Osteoblast (primary cell): ENCODE data around the gene POLA2. TPM values are rescaled to one million over a fixed set of nuclear protein-coding genes. Genes with fewer than 3 reads are reported as not detected.
"Not testable (repeated sequence)": the region's sequence is repeated elsewhere in the genome, so short reads cannot be mapped to it uniquely, and the experiment has no call there.

Experiments
- DNase-seq: peaks from one replicate; pipeline ENCODE4 v3.0.0; 2011; ENCODE audit warnings: low spot score, mixed read lengths; ENCODE audit not compliant: insufficient read length; ENCODE audit errors: missing footprints
- H2AFZ ChIP-seq: 2 replicates; pipeline ENCODE4 v1.6.0; 2011; ENCODE audit warnings: mild to moderate bottlenecking, low read length
- H3K27ac ChIP-seq: 2 replicates; pipeline ENCODE4 v1.5.1; 2011; ENCODE audit warnings: mild to moderate bottlenecking, low read depth, low read length, moderate library complexity
- H3K27me3 ChIP-seq: 2 replicates; pipeline ENCODE4 v1.6.0; 2012; ENCODE audit warnings: mild to moderate bottlenecking, control low read depth, inconsistent platforms, low read length, moderate library complexity; ENCODE audit not compliant: insufficient read depth
- H3K36me3 ChIP-seq: 2 replicates; pipeline ENCODE4 v1.5.1; 2011; ENCODE audit warnings: mild to moderate bottlenecking, low read length, control low read depth, moderate library complexity; ENCODE audit not compliant: insufficient read depth
- H3K4me1 ChIP-seq: 2 replicates; pipeline ENCODE4 v1.5.1; 2011; ENCODE audit warnings: mild to moderate bottlenecking, low read length, control low read depth, moderate library complexity; ENCODE audit not compliant: insufficient read depth
- H3K4me2 ChIP-seq: 2 replicates; pipeline ENCODE4 v1.6.0; 2011; ENCODE audit warnings: mild to moderate bottlenecking, low read length; ENCODE audit not compliant: insufficient read depth
- H3K4me3 ChIP-seq: fragments of 200-600 bp; sonication (generic); 3 replicates; pipeline ENCODE4 v1.5.1; 2012; ENCODE audit warnings: mild to moderate bottlenecking, low read length, inconsistent platforms; ENCODE audit not compliant: insufficient read depth
- H3K79me2 ChIP-seq: 2 replicates; pipeline ENCODE4 v1.6.0; 2012; ENCODE audit warnings: mild to moderate bottlenecking, low read length, control low read depth, inconsistent platforms; ENCODE audit not compliant: insufficient read depth
- H3K9me3 ChIP-seq: 2 replicates; pipeline ENCODE4 v1.5.1; 2011; ENCODE audit warnings: low read depth, low read length, control low read depth
- H4K20me1 ChIP-seq: 2 replicates; pipeline ENCODE4 v1.6.0; 2012; ENCODE audit warnings: mild to moderate bottlenecking, low read length, control low read depth; ENCODE audit not compliant: insufficient read depth
- total RNA-seq: library from RNA; depleted of rRNA; stranded (reverse); fragments of >200 nt; gene quantifications from 2 replicates; pipeline ENCODE4 v1.2.3, GENCODE V29; 2012
- TF ChIP-seq, protein P1 (sequence below): IDR thresholded peaks from 2 replicates; pipeline ENCODE4 v1.5.1; 2011; ENCODE audit warnings: mild to moderate bottlenecking, low read depth, low read length, moderate library complexity; ENCODE audit errors: extremely low read depth

POLA2 gene
- total RNA-seq, 1 donor, result 4.3 TPM

DNA sequence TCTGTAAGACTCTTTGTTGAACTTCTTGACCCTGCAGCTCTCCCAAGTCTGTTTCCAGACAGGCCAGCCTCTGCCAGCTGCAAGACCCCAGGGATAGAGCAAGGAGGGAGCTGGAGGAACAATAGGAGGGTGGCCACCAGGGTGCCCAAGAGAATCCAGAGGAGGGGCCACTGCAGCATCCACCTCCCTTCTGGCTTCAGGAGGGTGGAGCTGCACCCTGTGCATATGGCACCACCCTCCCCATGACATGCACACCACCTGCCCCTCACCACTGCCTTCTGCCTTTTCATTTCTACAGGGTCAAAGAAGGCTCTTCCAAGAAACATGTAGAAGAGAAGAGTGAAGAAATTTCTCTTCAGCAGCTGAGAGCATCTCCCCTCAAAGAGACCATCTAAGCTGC, 20.1 kb upstream of the POLA2 start:
- no peak overlapping the region for H3K4me2 ChIP-seq
- DNase-seq, result no peak
- H4K20me1 ChIP-seq, result no peaks in the 10 kb centered on the region
- no peaks in the 10 kb centered on the region for H3K4me1 ChIP-seq
- peaks cover 1% of the 10 kb centered on the region for H3K9me3 ChIP-seq
- no peak overlapping the region for H2AFZ ChIP-seq
- H3K4me3 ChIP-seq, result no peak overlapping the region
- no peaks in the 10 kb centered on the region for H3K36me3 ChIP-seq
- H3K27ac ChIP-seq, result no peak overlapping the region
- no peaks in the 10 kb centered on the region for H3K79me2 ChIP-seq
- no peaks in the 10 kb centered on the region for H3K27me3 ChIP-seq
- TF ChIP-seq, protein P1, sequence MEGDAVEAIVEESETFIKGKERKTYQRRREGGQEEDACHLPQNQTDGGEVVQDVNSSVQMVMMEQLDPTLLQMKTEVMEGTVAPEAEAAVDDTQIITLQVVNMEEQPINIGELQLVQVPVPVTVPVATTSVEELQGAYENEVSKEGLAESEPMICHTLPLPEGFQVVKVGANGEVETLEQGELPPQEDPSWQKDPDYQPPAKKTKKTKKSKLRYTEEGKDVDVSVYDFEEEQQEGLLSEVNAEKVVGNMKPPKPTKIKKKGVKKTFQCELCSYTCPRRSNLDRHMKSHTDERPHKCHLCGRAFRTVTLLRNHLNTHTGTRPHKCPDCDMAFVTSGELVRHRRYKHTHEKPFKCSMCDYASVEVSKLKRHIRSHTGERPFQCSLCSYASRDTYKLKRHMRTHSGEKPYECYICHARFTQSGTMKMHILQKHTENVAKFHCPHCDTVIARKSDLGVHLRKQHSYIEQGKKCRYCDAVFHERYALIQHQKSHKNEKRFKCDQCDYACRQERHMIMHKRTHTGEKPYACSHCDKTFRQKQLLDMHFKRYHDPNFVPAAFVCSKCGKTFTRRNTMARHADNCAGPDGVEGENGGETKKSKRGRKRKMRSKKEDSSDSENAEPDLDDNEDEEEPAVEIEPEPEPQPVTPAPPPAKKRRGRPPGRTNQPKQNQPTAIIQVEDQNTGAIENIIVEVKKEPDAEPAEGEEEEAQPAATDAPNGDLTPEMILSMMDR, result no peak

DNA sequence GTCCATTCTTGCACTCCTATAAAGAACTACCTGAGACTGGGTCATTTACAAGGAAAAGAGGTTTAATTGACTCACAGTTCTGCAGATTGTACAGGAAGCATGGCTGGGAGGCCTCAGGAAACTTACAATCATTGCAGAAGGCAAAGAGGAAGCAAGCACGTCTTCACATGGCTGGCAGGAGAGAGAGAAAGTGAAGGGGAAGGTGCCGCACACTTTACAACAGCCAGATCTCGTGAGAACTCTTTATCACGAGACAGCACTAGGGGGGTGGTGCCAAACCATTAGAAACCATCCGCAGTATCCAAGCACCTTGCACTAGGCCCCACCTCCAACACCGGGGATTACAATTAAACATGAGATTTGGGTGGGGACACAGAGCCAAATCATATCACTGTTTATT, 19.4 kb upstream of the POLA2 start:
- TF ChIP-seq, protein P1, result no peak
- Histone ChIP-seq H3K4me1 (no peaks in the 10 kb centered on the region), H3K27me3 (no peaks in the 10 kb centered on the region), H3K79me2 (no peaks in the 10 kb centered on the region), H3K36me3 (no peaks in the 10 kb centered on the region), H3K4me3 (no peak overlapping the region), H4K20me1 (no peaks in the 10 kb centered on the region), H3K9me3 (peaks cover 1% of the 10 kb centered on the region), H2AFZ (no peak overlapping the region), H3K4me2 (no peak overlapping the region), H3K27ac (no peak overlapping the region)
- DNase-seq, result no peak

DNA sequence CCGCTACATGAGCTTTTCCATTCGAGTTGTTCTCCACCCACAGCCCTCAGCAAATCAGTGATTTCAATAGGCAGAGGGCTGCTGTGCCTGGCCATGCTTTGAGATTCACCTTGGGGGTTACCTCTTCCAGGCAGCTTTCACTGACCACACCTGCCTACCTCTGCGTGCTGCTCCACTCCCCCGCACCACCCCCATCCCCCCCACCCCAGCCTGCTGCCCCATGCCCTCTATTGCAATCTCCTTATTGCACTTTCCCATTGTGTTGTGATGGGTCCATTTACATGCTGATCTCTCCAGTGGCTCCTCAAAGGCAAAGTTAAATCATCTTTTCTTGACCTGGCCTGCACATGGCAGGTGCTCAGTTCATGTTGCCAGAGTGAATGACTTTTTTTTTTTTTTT, 18.0 kb upstream of the POLA2 start:
- H3K4me1 ChIP-seq, result no peaks in the 10 kb centered on the region
- TF ChIP-seq, protein P1, result no peak
- H3K36me3 ChIP-seq, result no peaks in the 10 kb centered on the region
- no peaks in the 10 kb centered on the region for H4K20me1 ChIP-seq
- no peak overlapping the region for H2AFZ ChIP-seq
- peaks cover 1% of the 10 kb centered on the region for H3K9me3 ChIP-seq
- H3K79me2 ChIP-seq, result no peaks in the 10 kb centered on the region
- no peaks in the 10 kb centered on the region for H3K27me3 ChIP-seq
- H3K4me2 ChIP-seq, result no peak overlapping the region
- no peak overlapping the region for H3K27ac ChIP-seq
- peak; percentile 36 for DNase-seq
- no peak overlapping the region for H3K4me3 ChIP-seq

DNA sequence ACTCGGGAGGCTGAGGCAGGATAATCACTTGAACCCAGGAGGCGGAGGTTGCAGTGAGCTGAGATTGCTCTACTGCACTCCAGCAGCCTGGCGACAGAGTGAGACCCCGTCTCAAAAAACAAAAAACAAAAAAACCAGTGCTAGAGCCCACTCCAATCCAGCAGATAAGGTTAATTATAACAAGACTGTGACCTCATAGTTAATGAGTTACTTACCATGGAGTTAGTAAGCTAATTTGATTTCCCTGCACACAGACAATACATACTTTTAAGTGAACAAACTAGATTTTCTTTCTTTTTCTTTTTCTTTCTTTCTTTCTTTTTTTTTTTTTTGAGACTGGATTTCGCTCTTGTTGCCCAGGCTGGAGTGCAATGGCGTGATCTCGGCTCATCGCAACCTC, 16.7 kb upstream of the POLA2 start:
- not testable (repeated sequence) for H3K36me3 ChIP-seq, H3K4me3 ChIP-seq, H3K27ac ChIP-seq, DNase-seq, H3K27me3 ChIP-seq, H3K9me3 ChIP-seq, H4K20me1 ChIP-seq, H3K79me2 ChIP-seq, H2AFZ ChIP-seq, H3K4me1 ChIP-seq, H3K4me2 ChIP-seq
